Activated CD8-positive, alpha-beta T cell treated with anti-CD3 and anti-CD28 coated beads, Interleukin-2, amount 10 ng/mL, durations not matched to agents 7 days and 5 days (primary cell): Measurements from ENCODE around the gene MPHOSPH10. TPM values are rescaled to one million over a fixed set of nuclear protein-coding genes. Genes with fewer than 3 reads are reported as not detected.
A peak's percentile ranks its signal among the peaks of the same experiment; 100 is the strongest.
"Not testable (repeated sequence)": the region's sequence is repeated elsewhere in the genome, so short reads cannot be mapped to it uniquely, and the experiment has no call there.

Experiments used
- ATAC-seq: fragments of 150-1000 bp; cut with Tn5 transposase; one replicate; pipeline ENCODE4 v1.10.0; 2021; ENCODE audit warnings: moderate library complexity
- CTCF ChIA-PET: fragments of 350-600 bp; sonication (Branson Sonifier 250); formaldehyde crosslinking; loops from one replicate; lab custom pipeline; 2021; ENCODE audit warnings: antibody characterized with exemption; lab: Charles Lee
- POLR2A ChIA-PET: fragments of 350-600 bp; sonication (Branson Sonifier 250); formaldehyde crosslinking; loops from one replicate; lab custom pipeline; 2021; ENCODE audit warnings: antibody characterized with exemption; lab: Charles Lee
- DNase-seq: peaks from one replicate; pipeline ENCODE4 v3.0.0-alpha.2; 2020
- H3K27ac Mint-ChIP-seq: one replicate; pipeline ENCODE4 v1.8.0; 2021; ENCODE audit warnings: mild to moderate bottlenecking, mixed read lengths
- H3K27me3 Mint-ChIP-seq: one replicate; pipeline ENCODE4 v1.8.0; 2021; ENCODE audit warnings: low read depth, mixed read lengths
- H3K36me3 Mint-ChIP-seq: one replicate; pipeline ENCODE4 v1.8.0; 2021; ENCODE audit warnings: low read depth, mixed read lengths
- H3K4me1 Mint-ChIP-seq: one replicate; pipeline ENCODE4 v1.8.0; 2021; ENCODE audit warnings: low read depth, mixed read lengths
- H3K4me3 Mint-ChIP-seq: one replicate; pipeline ENCODE4 v1.8.0; 2021; ENCODE audit warnings: mild to moderate bottlenecking, mixed read lengths
- H3K9me3 Mint-ChIP-seq: one replicate; pipeline ENCODE4 v1.8.0; 2022; ENCODE audit warnings: mixed read lengths; ENCODE audit not compliant: insufficient read depth
- total RNA-seq, 2 experiments: library from RNA; stranded (reverse); gene quantifications; one replicate each; pipeline ENCODE4 v1.2.3, GENCODE V29; 2021

The MPHOSPH10 gene
- total RNA-seq, 2 experiments from 2014 or later = 39.9 to 40.1 TPM

- ATAC-seq (no peak), DNase-seq (no peak)
- H3K27me3 Mint-ChIP-seq = peaks cover 2% of the 10 kb centered on the region
- no peak overlapping the region for H3K27ac Mint-ChIP-seq
- H3K36me3 Mint-ChIP-seq = peaks cover 14% of the 10 kb centered on the region
- H3K4me3 Mint-ChIP-seq = no peak overlapping the region
- H3K9me3 Mint-ChIP-seq = no peaks in the 10 kb centered on the region
- ChIA-PET CTCF (interaction anchor here (2.2 kb wide), 1 partner anchor 130 kb away, joined by 11 read pairs; no protein-coding TSS in a partner anchor), POLR2A (no interaction called here)
- peaks cover 6% of the 10 kb centered on the region for H3K4me1 Mint-ChIP-seq
Observed at GRCh38 chr2:71153585-71154224, 23.3 kb downstream of the MPHOSPH10 start.

GRCh38 chr2:71154279-71154678 is 23.8 kb downstream of the MPHOSPH10 start:
- Mint-ChIP-seq H3K27ac (no peak overlapping the region), H3K4me1 (peaks cover 6% of the 10 kb centered on the region), H3K4me3 (no peak overlapping the region), H3K9me3 (no peaks in the 10 kb centered on the region), H3K27me3 (peaks cover 2% of the 10 kb centered on the region), H3K36me3 (peaks cover 8% of the 10 kb centered on the region)
- ChIA-PET CTCF (interaction anchor here (0.7 to 2.6 kb wide), 10 partner anchors 7 to 356 kb away, joined by 3 to 14 read pairs (median 6); no protein-coding TSS in a partner anchor), POLR2A (interaction anchor here (0.6 to 1.2 kb wide), 2 partner anchors 76 to 86 kb away, joined by 3 read pairs; partner anchors contain the start of gene NAGK)
- no peak for DNase-seq
- no peak for ATAC-seq

- ATAC-seq (peak; percentile 67), DNase-seq (peak; percentile 35)
- peaks cover 6% of the 10 kb centered on the region for H3K4me1 Mint-ChIP-seq
- H3K36me3 Mint-ChIP-seq = peaks cover 4% of the 10 kb centered on the region
- peaks cover 3% of the 10 kb centered on the region for H3K27me3 Mint-ChIP-seq
- POLR2A ChIA-PET = interaction anchor here (0.6 to 1.2 kb wide), 2 partner anchors 77 to 86 kb away, joined by 3 read pairs; partner anchors contain the start of gene NAGK
- CTCF ChIA-PET = interaction anchor here (0.6 to 2.6 kb wide), 15 partner anchors 8 to 355 kb away, joined by 3 to 14 read pairs (median 3); no protein-coding TSS in a partner anchor
- H3K27ac Mint-ChIP-seq = no peak overlapping the region
- H3K4me3 Mint-ChIP-seq = no peak overlapping the region
- no peaks in the 10 kb centered on the region for H3K9me3 Mint-ChIP-seq
Observed at GRCh38 chr2:71154798-71155197, 24.4 kb downstream of the MPHOSPH10 start.

- POLR2A ChIA-PET = no interaction called here
- DNase-seq = no peak
- Mint-ChIP-seq H3K4me1 (peaks cover 6% of the 10 kb centered on the region), H3K36me3 (no peaks in the 10 kb centered on the region), H3K27ac (no peak overlapping the region), H3K4me3 (no peak overlapping the region), H3K9me3 (no peaks in the 10 kb centered on the region), H3K27me3 (peaks cover 5% of the 10 kb centered on the region)
- CTCF ChIA-PET = interaction anchor here (0.7 to 2.6 kb wide), 11 partner anchors 12 to 355 kb away, joined by 3 to 14 read pairs (median 5); no protein-coding TSS in a partner anchor
- ATAC-seq = no peak
Observed at GRCh38 chr2:71155846-71156245, 25.4 kb downstream of the MPHOSPH10 start.

- DNase-seq = no peak
- H3K4me1 Mint-ChIP-seq = peaks cover 6% of the 10 kb centered on the region
- no peaks in the 10 kb centered on the region for H3K9me3 Mint-ChIP-seq
- ChIA-PET CTCF (interaction anchor here (0.7 to 2.6 kb wide), 10 partner anchors 10 to 354 kb away, joined by 3 to 14 read pairs (median 3); no protein-coding TSS in a partner anchor), POLR2A (no interaction called here)
- H3K27ac Mint-ChIP-seq = no peak overlapping the region
- ATAC-seq = no peak
- H3K36me3 Mint-ChIP-seq = no peaks in the 10 kb centered on the region
- H3K4me3 Mint-ChIP-seq = no peak overlapping the region
- peaks cover 5% of the 10 kb centered on the region for H3K27me3 Mint-ChIP-seq
Observed at GRCh38 chr2:71156573-71156972, 26.1 kb downstream of the MPHOSPH10 start.

GRCh38 chr2:71157124-71157793 is 26.8 kb downstream of the MPHOSPH10 start:
- ChIA-PET CTCF (interaction anchor here (1.0 to 1.8 kb wide), 7 partner anchors 10 to 353 kb away, joined by 3 to 8 read pairs (median 3); no protein-coding TSS in a partner anchor), POLR2A (no interaction called here)
- no peaks in the 10 kb centered on the region for H3K9me3 Mint-ChIP-seq
- peak; percentile 80 for ATAC-seq
- H3K36me3 Mint-ChIP-seq = no peaks in the 10 kb centered on the region
- H3K27ac Mint-ChIP-seq = no peak overlapping the region
- H3K4me3 Mint-ChIP-seq = peak overlapping the region; percentile 36
- peaks cover 6% of the 10 kb centered on the region for H3K4me1 Mint-ChIP-seq
- peaks cover 5% of the 10 kb centered on the region for H3K27me3 Mint-ChIP-seq
- DNase-seq = peak; percentile 68

- no peak for DNase-seq
- POLR2A ChIA-PET = no interaction called here
- Mint-ChIP-seq H3K4me3 (no peak overlapping the region), H3K4me1 (no peaks in the 10 kb centered on the region), H3K27me3 (peaks cover 12% of the 10 kb centered on the region), H3K27ac (no peak overlapping the region), H3K9me3 (no peaks in the 10 kb centered on the region), H3K36me3 (no peaks in the 10 kb centered on the region)
- CTCF ChIA-PET = no interaction called here
- no peak for ATAC-seq
Observed at GRCh38 chr2:71166812-71167211, 36.4 kb downstream of the MPHOSPH10 start.

- POLR2A ChIA-PET = no interaction called here
Observed at GRCh38 chr2:71173096-71173495, 42.7 kb downstream of the MPHOSPH10 start.

GRCh38 chr2:71174207-71174606 is 43.8 kb downstream of the MPHOSPH10 start:
- no peak for ATAC-seq
- Mint-ChIP-seq H3K9me3 (no peaks in the 10 kb centered on the region), H3K27me3 (peaks cover 8% of the 10 kb centered on the region), H3K4me1 (peaks cover 12% of the 10 kb centered on the region), H3K27ac (no peak overlapping the region), H3K4me3 (no peak overlapping the region), H3K36me3 (no peaks in the 10 kb centered on the region)
- no peak for DNase-seq
- CTCF ChIA-PET = interaction anchor here (1.2 kb wide), 1 partner anchor 157 kb away, joined by 3 read pairs; the partner anchor contains the start of gene ZNF638
- POLR2A ChIA-PET = no interaction called here

More at GRCh38 chr2:71173096-71173495, 42.7 kb downstream of the MPHOSPH10 start:
- H3K36me3 Mint-ChIP-seq = no peaks in the 10 kb centered on the region
- no peaks in the 10 kb centered on the region for H3K9me3 Mint-ChIP-seq
- H3K4me3 Mint-ChIP-seq = no peak overlapping the region
- peaks cover 8% of the 10 kb centered on the region for H3K27me3 Mint-ChIP-seq
- H3K27ac Mint-ChIP-seq = no peak overlapping the region
- H3K4me1 Mint-ChIP-seq = peaks cover 12% of the 10 kb centered on the region
- ATAC-seq (no peak), DNase-seq (no peak)
- CTCF ChIA-PET = interaction anchor here (0.8 to 1.2 kb wide), 2 partner anchors 52 to 158 kb away, joined by 3 read pairs; partner anchors contain the start of gene ZNF638

GRCh38 chr2:71178836-71179235 is 48.4 kb downstream of the MPHOSPH10 start:
- H3K4me1 Mint-ChIP-seq = peaks cover 12% of the 10 kb centered on the region
- H3K9me3 Mint-ChIP-seq, ATAC-seq, H3K36me3 Mint-ChIP-seq, POLR2A ChIA-PET, DNase-seq, H3K27ac Mint-ChIP-seq, H3K27me3 Mint-ChIP-seq, H3K4me3 Mint-ChIP-seq, CTCF ChIA-PET: not testable (repeated sequence)

GRCh38 chr2:71181316-71181715 is 50.9 kb downstream of the MPHOSPH10 start:
- ChIA-PET POLR2A (no interaction called here), CTCF (no interaction called here)
- Mint-ChIP-seq H3K27me3 (no peaks in the 10 kb centered on the region), H3K4me1 (no peaks in the 10 kb centered on the region), H3K9me3 (no peaks in the 10 kb centered on the region), H3K27ac (no peak overlapping the region), H3K4me3 (no peak overlapping the region), H3K36me3 (no peaks in the 10 kb centered on the region)
- no peak for ATAC-seq
- DNase-seq = no peak
